Hepatocyte (in vitro differentiated cells): ENCODE data around the gene MFAP1. TPM values are rescaled to one million over a fixed set of nuclear protein-coding genes. Genes with fewer than 3 reads are reported as not detected.

Experiments
- DNase-seq: peaks from one replicate; pipeline ENCODE4 v3.0.0-alpha.2; 2016; ENCODE audit warnings: low spot score
- H2AFZ ChIP-seq: fragments of 200-600 bp; sonication (generic); 2 replicates; pipeline ENCODE4 v1.6.0; 2016; ENCODE audit warnings: antibody characterized with exemption, mild to moderate bottlenecking
- H3K27ac ChIP-seq: fragments of 200-600 bp; sonication (generic); 2 replicates; pipeline ENCODE4 v1.5.1; 2016; ENCODE audit warnings: mild to moderate bottlenecking
- H3K27me3 ChIP-seq: fragments of 200-600 bp; sonication (generic); 2 replicates; pipeline ENCODE4 v1.6.1; 2016
- H3K36me3 ChIP-seq: fragments of 200-600 bp; sonication (generic); replicated peaks from 2 replicates; pipeline ENCODE4 v1.5.1; 2016; ENCODE audit warnings: low read depth; ENCODE audit not compliant: insufficient read depth
- H3K4me1 ChIP-seq: fragments of 200-600 bp; sonication (generic); 2 replicates; pipeline ENCODE4 v1.5.1; 2016; ENCODE audit warnings: mild to moderate bottlenecking, moderate library complexity; ENCODE audit not compliant: insufficient read depth
- H3K4me2 ChIP-seq: fragments of 200-600 bp; sonication (generic); 2 replicates; pipeline ENCODE4 v1.6.0; 2016
- H3K4me3 ChIP-seq: fragments of 200-600 bp; sonication (generic); 2 replicates; pipeline ENCODE4 v1.5.1; 2016; ENCODE audit warnings: mild to moderate bottlenecking
- H3K79me2 ChIP-seq: fragments of 200-600 bp; sonication (generic); 2 replicates; pipeline ENCODE4 v1.6.0; 2017; ENCODE audit warnings: mild to moderate bottlenecking
- H3K9me2 ChIP-seq: fragments of 200-600 bp; sonication (generic); replicated peaks from 2 replicates; pipeline ENCODE4 v1.6.0; 2017; ENCODE audit warnings: mild to moderate bottlenecking; ENCODE audit not compliant: insufficient read depth
- H3K9me3 ChIP-seq: fragments of 200-600 bp; sonication (generic); 2 replicates; pipeline ENCODE4 v1.5.1; 2016; ENCODE audit warnings: low read depth, mild to moderate bottlenecking
- H4K20me1 ChIP-seq: fragments of 200-600 bp; sonication (generic); 2 replicates; pipeline ENCODE4 v1.6.0; 2016; ENCODE audit warnings: mild to moderate bottlenecking; ENCODE audit not compliant: insufficient read depth, poor library complexity, severe bottlenecking
- EZH2 ChIP-seq: fragments of 200-600 bp; sonication (generic); IDR thresholded peaks from 2 replicates; pipeline ENCODE4 v1.6.1; 2016; ENCODE audit warnings: antibody characterized with exemption, mild to moderate bottlenecking, borderline replicate concordance
- EZH2phosphoT487 ChIP-seq: fragments of 200-600 bp; sonication (generic); IDR thresholded peaks from one replicate; pipeline ENCODE4 v1.6.1; 2018; ENCODE audit warnings: antibody characterized with exemption, mild to moderate bottlenecking, low read depth, moderate library complexity; ENCODE audit not compliant: unreplicated experiment, severe bottlenecking
- WGBS: methylation state at CpG from one replicate; pipeline ENCODE4 v1.1.6; 2016; ENCODE audit warnings: low lambda C conversion rate; ENCODE audit errors: missing lambda C conversion rate; 5-methylcytosine and 5-hydroxymethylcytosine counted together
- microRNA counts: library from miRNA; unstranded; fragments of <30 nt; microRNA quantifications from one replicate; lab custom pipeline; 2017
- microRNA-seq: library from miRNA; unstranded; fragments of <30 nt; microRNA quantifications from one replicate; pipeline ENCODE4, GENCODE V29; 2017
- polyA plus RNA-seq: library from polyadenylated mRNA; unstranded; fragments of >200 nt; fragmentation: Nextera tagmentation; extraction: Ambion mirVana; gene quantifications from 2 replicates; pipeline ENCODE4 v1.2.1, GENCODE V29; 2016
- small RNA-seq: library from RNA; depleted of rRNA; stranded (forward); fragments of <200 nt; gene quantifications from one replicate; pipeline ENCODE3, GENCODE V24; 2014
- total RNA-seq: library from RNA; depleted of rRNA; stranded (reverse); fragments of >200 nt; gene quantifications from 2 replicates; pipeline ENCODE4 v1.2.3, GENCODE V29; 2014
- TF ChIP-seq, protein P1 (sequence below): fragments of 200-600 bp; sonication (generic); IDR thresholded peaks from 2 replicates; pipeline ENCODE4 v1.5.1; 2016; ENCODE audit warnings: antibody characterized with exemption, mild to moderate bottlenecking; ENCODE audit not compliant: poor library complexity

Gene MFAP1
- total and polyA plus RNA-seq, 2 experiments from 2014 or later = 26.9 to 36.9 TPM

DNA sequence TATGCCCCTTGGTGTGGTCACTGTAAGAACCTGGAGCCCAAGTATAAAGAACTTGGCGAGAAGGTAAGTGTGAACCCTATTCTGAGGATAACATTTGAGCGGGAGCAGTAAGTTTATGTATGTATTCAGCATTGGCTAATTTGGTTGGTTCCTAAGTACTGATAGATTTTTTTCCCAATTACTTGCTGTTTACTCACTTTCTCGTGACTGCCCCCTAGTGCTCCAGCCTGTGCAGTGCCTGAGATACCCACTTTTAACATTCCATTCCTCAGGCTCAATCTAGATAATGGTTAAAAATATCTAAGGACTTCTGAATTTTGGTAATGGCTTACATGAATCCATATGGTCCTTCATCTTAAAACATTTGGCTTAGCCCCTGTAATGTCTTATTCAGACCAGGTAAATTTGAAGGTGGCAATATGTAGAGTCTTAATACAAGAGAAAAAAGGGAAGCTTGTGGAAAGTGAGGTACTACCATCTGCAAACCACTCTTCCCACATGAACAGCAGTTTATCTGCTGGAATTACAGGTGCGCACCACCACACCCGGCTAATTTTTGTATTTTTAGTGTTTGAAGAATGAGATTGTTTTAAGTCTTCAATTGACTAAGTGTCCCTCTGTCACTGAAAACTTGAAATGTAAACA, 54.8 kb downstream of the MFAP1 start:
- Histone ChIP-seq H3K27ac (no peak overlapping the region), H3K4me2 (no peak overlapping the region), H2AFZ (no peak overlapping the region), H3K9me2 (no peaks in the 10 kb centered on the region), H3K27me3 (no peaks in the 10 kb centered on the region), H3K9me3 (no peaks in the 10 kb centered on the region), H4K20me1 (no peaks in the 10 kb centered on the region), H3K4me1 (no peaks in the 10 kb centered on the region), H3K36me3 (no peaks in the 10 kb centered on the region), H3K4me3 (no peak overlapping the region), H3K79me2 (peaks cover 6% of the 10 kb centered on the region)
- no peak for TF ChIP-seq EZH2phosphoT487
- TF ChIP-seq, protein P1, sequence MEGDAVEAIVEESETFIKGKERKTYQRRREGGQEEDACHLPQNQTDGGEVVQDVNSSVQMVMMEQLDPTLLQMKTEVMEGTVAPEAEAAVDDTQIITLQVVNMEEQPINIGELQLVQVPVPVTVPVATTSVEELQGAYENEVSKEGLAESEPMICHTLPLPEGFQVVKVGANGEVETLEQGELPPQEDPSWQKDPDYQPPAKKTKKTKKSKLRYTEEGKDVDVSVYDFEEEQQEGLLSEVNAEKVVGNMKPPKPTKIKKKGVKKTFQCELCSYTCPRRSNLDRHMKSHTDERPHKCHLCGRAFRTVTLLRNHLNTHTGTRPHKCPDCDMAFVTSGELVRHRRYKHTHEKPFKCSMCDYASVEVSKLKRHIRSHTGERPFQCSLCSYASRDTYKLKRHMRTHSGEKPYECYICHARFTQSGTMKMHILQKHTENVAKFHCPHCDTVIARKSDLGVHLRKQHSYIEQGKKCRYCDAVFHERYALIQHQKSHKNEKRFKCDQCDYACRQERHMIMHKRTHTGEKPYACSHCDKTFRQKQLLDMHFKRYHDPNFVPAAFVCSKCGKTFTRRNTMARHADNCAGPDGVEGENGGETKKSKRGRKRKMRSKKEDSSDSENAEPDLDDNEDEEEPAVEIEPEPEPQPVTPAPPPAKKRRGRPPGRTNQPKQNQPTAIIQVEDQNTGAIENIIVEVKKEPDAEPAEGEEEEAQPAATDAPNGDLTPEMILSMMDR = peak; percentile 71
- peak; percentile 69 for DNase-seq
- 70% methylated on average over 5 of the region's 5 CpGs for WGBS

DNA sequence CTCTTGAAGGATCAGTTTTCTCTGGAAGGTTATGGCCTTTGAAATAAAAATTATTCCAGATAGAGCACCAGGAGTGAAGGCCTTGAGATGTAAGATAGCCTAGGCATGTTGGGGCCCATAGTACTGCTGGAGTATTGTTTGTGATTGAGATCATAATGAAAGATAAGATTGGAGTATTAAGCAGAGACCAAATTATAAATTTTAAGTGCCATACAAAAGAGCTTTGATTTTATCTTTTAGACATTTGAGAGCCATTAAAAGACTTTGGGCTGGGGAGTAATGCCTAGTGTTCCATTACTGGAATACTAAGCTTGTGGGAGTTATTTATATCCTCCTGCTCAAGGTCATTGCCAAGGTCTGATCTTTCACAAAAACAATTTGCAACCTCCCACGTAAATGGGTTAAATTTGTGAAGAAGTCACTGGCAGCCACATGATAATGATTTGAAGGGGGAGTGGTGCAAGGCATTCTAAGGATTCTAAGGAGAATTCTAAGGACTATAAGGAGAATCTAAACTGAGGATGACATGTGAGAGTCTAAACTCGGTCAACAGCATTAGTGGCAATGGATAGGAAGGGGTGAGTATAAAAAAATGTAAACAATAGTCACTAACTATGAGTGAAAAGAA, 60.6 kb downstream of the MFAP1 start:
- Histone ChIP-seq H4K20me1 (peaks cover 24% of the 10 kb centered on the region), H3K27ac (no peak overlapping the region), H3K9me2 (no peaks in the 10 kb centered on the region), H2AFZ (no peak overlapping the region), H3K27me3 (no peaks in the 10 kb centered on the region), H3K36me3 (no peaks in the 10 kb centered on the region), H3K9me3 (no peaks in the 10 kb centered on the region), H3K4me1 (no peaks in the 10 kb centered on the region), H3K4me2 (no peak overlapping the region), H3K4me3 (no peak overlapping the region), H3K79me2 (peaks cover 17% of the 10 kb centered on the region)
- DNase-seq = no peak
- TF ChIP-seq EZH2phosphoT487 (no peak), EZH2 (no peak)
- TF ChIP-seq, protein P1 = no peak
- WGBS = 92% methylated on average over 2 of the region's 2 CpGs

DNA sequence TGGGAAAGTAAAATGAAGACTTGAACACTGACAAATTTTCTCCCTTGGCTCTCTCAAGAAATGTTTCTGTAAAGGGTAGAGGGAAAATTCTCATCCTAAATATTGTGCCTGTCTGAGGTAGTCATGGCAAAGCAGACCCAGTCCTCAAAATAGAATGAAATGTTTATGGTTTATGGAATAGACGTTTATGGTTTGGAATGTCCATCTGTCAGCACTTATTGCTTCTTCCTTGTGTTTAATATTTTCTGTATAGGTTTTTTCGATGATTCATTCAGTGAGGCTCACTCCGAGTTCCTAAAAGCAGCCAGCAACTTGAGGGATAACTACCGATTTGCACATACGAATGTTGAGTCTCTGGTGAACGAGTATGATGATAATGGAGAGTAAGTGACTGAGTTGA, 61.7 kb downstream of the MFAP1 start:
- H3K4me2 ChIP-seq = no peak overlapping the region
- H4K20me1 ChIP-seq = peaks cover 28% of the 10 kb centered on the region
- H3K36me3 ChIP-seq = no peaks in the 10 kb centered on the region
- H3K27ac ChIP-seq = no peak overlapping the region
- no peaks in the 10 kb centered on the region for H3K4me1 ChIP-seq
- WGBS = 89% methylated on average over 6 of the region's 6 CpGs
- TF ChIP-seq EZH2phosphoT487 (no peak), EZH2 (no peak)
- TF ChIP-seq, protein P1 = no peak
- H3K4me3 ChIP-seq = no peak overlapping the region
- no peaks in the 10 kb centered on the region for H3K9me2 ChIP-seq
- no peaks in the 10 kb centered on the region for H3K9me3 ChIP-seq
- no peak overlapping the region for H2AFZ ChIP-seq
- no peaks in the 10 kb centered on the region for H3K27me3 ChIP-seq
- no peak for DNase-seq
- peaks cover 26% of the 10 kb centered on the region for H3K79me2 ChIP-seq

MicroRNA genes within 50 kb of the gene (microRNA counts, 767-probe panel; counts per million panel counts)
- microRNA hsa-miR-1282 (lab: Ali Mortazavi, UCI) = not detected

Small RNA genes within 50 kb of the gene (microRNA-seq; reads per million reads assigned to microRNA genes)
- not detected for gene MIR1282

Small RNA genes within 50 kb of the gene (small RNA-seq; reads per million reads assigned to genes)
- gene MIR1282 (not detected), gene RF00019 (not detected)

Other genes with a start within 250 kb of the MFAP1 start
- gene PPIP5K1, start 234.5 kb downstream of the MFAP1 start, total RNA-seq = 15.1 and 20.8 TPM in 2 replicates
- 6.5 and 7.3 TPM in 2 replicates for gene PPIP5K1, start 234.5 kb downstream of the MFAP1 start, polyA plus RNA-seq
- gene CKMT1B, start 230.7 kb downstream of the MFAP1 start, total RNA-seq = 4.3 and 5.3 TPM in 2 replicates
- gene CKMT1B, start 230.7 kb downstream of the MFAP1 start, polyA plus RNA-seq = 4.1 and 7.8 TPM in 2 replicates
- gene STRC, start 205.9 kb downstream of the MFAP1 start, total RNA-seq = 0.23 and 0.44 TPM in 2 replicates
- gene STRC, start 205.9 kb downstream of the MFAP1 start, polyA plus RNA-seq = 0.47 and 2.0 TPM in 2 replicates
- 0.83 and 3.9 TPM in 2 replicates for gene CATSPER2, start 175.8 kb downstream of the MFAP1 start, total RNA-seq
- 0.99 and 2.1 TPM in 2 replicates for gene CATSPER2, start 175.8 kb downstream of the MFAP1 start, polyA plus RNA-seq
- gene CKMT1A, start 130.8 kb downstream of the MFAP1 start, total RNA-seq = 3.3 and 7.7 TPM in 2 replicates
- gene CKMT1A, start 130.8 kb downstream of the MFAP1 start, polyA plus RNA-seq = 8.2 and 10.2 TPM in 2 replicates
- 433 and 496 TPM in 2 replicates for gene PDIA3, start 78.3 kb downstream of the MFAP1 start, total RNA-seq
- 1,326 and 1,358 TPM in 2 replicates for gene PDIA3, start 78.3 kb downstream of the MFAP1 start, polyA plus RNA-seq
- gene ELL3, start 47.7 kb downstream of the MFAP1 start, total RNA-seq = 5.0 and 7.7 TPM in 2 replicates
- 4.5 and 6.4 TPM in 2 replicates for gene ELL3, start 47.7 kb downstream of the MFAP1 start, polyA plus RNA-seq
- gene SERF2, start 32.4 kb downstream of the MFAP1 start, total RNA-seq = 958 and 1,175 TPM in 2 replicates
- 2,443 and 2,578 TPM in 2 replicates for gene SERF2, start 32.4 kb downstream of the MFAP1 start, polyA plus RNA-seq
- 0.10 and 0.24 TPM in 2 replicates for gene SERINC4, start 24.5 kb downstream of the MFAP1 start, total RNA-seq
- not detected in 2 replicates for gene SERINC4, start 24.5 kb downstream of the MFAP1 start, polyA plus RNA-seq
- 5.8 and 10.4 TPM in 2 replicates for gene HYPK, start 24.1 kb downstream of the MFAP1 start, total RNA-seq
- gene HYPK, start 24.1 kb downstream of the MFAP1 start, polyA plus RNA-seq = 12.8 and 19.2 TPM in 2 replicates
- 4.7 and 7.6 TPM in 2 replicates for gene WDR76, start 2.3 kb upstream of the MFAP1 start, total RNA-seq
- gene WDR76, start 2.3 kb upstream of the MFAP1 start, polyA plus RNA-seq = 0.69 and 1.8 TPM in 2 replicates